Right lobe of liver (tissue), 6 donors: ENCODE data around the gene RNF11. TPM values are rescaled to one million over a fixed set of nuclear protein-coding genes. Genes with fewer than 3 reads are reported as not detected.
A peak's percentile ranks its signal among the peaks of the same experiment; 100 is the strongest.
"Not testable (repeated sequence)": the region's sequence is repeated elsewhere in the genome, so short reads cannot be mapped to it uniquely, and the experiment has no call there.

Experiments used
- ATAC-seq, 4 donors: fragments of 200-7000 bp; cut with Tn5 transposase; one replicate each; pipeline ENCODE4 v1.9.1; 2020; ENCODE audit warnings: mild to moderate bottlenecking in 4 of 4, moderate library complexity in 4 of 4
- DNase-seq, 3 donors: peaks; one replicate each; pipeline ENCODE4 v3.0.0-alpha.2; 2020
- H3K27ac ChIP-seq, 3 donors: fragments of 200-600 bp; one replicate each; pipeline ENCODE4 v1.8.0; 2022
- H3K27me3 ChIP-seq, 2 donors: fragments of 200-600 bp; one replicate each; pipeline ENCODE4 v1.8.0; 2022
- H3K36me3 ChIP-seq, 4 donors: fragments of 200-600 bp; sonication (generic) in 1 of 4; one replicate each; pipeline versions ENCODE4 v1.5.1 to v1.8.0; 2017 to 2022; ENCODE audit warnings: control low read depth in 1 of 4
- H3K4me1 ChIP-seq, 4 donors: fragments of 200-600 bp; sonication (generic) in 1 of 4; one replicate each; pipeline versions ENCODE4 v1.5.1 to v1.8.0; 2017 to 2022; ENCODE audit warnings: control low read depth in 1 of 4
- H3K4me3 ChIP-seq, 3 donors: fragments of 200-600 bp; one replicate each; pipeline ENCODE4 v1.8.0; 2022
- H3K9me3 ChIP-seq, 4 donors: fragments of 200-600 bp; sonication (generic) in 1 of 4; one replicate each; pipeline versions ENCODE4 v1.5.1 to v1.8.0; 2017 to 2022; ENCODE audit warnings: control low read depth in 1 of 4
- CTCF ChIP-seq, 4 donors: fragments of 200-600 bp in 3 of 4; fragments of 450-650 bp in 1 of 4; IDR thresholded peaks; one replicate each; pipeline versions ENCODE4 v1.5.1 to v1.8.0; 2016 to 2022; ENCODE audit warnings: antibody characterized with exemption in 4 of 4, mild to moderate bottlenecking in 2 of 4
- POLR2A ChIP-seq: fragments of 450-650 bp; IDR thresholded peaks from one replicate; pipeline ENCODE4 v1.6.1; 2017; ENCODE audit warnings: antibody characterized with exemption, mild to moderate bottlenecking
- WGBS: methylation state at CpG from one replicate; pipeline ENCODE4 v1.1.6; 2018; ENCODE audit warnings: low coverage, low lambda C conversion rate; ENCODE audit not compliant: insufficient coverage; ENCODE audit errors: missing lambda C conversion rate; 5-methylcytosine and 5-hydroxymethylcytosine counted together
- intact Hi-C, 2 donors: fragments of 100-400 bp; cut with DNase I; formaldehyde crosslinking; loops; one replicate each; pipeline versions ENCODE4 v1.11.2 to v1.14.1; 2022
- total RNA-seq, 6 experiments: library from RNA; depleted of rRNA in 2 of 6; stranded (reverse); fragments of >200 nt in 2 of 6; fragmentation: NEBNext Ultra II Directional in 3 of 6; extraction: Animal tissue kit (Norgen Biotek cat#: 25700) in 3 of 6; gene quantifications; one replicate each; pipeline versions ENCODE4 v1.1.0 to v1.2.4, GENCODE V29; 2016 to 2023
- donor health status: DM: no; HTN: yes; CAD: no.
- donor health status: DM: no; HTN: no; CAD: no.
- donor health status: DM: no; HTN: no; CAD: no.
- donor health status: DM: no; HTN: yes; CAD: no.
- donor health status: DM: no; HTN: yes; CAD: no.

The RNF11 gene
- total RNA-seq, 6 experiments from 2014 or later, result 35.1 to 60.1 (median 50.0) TPM

DNA sequence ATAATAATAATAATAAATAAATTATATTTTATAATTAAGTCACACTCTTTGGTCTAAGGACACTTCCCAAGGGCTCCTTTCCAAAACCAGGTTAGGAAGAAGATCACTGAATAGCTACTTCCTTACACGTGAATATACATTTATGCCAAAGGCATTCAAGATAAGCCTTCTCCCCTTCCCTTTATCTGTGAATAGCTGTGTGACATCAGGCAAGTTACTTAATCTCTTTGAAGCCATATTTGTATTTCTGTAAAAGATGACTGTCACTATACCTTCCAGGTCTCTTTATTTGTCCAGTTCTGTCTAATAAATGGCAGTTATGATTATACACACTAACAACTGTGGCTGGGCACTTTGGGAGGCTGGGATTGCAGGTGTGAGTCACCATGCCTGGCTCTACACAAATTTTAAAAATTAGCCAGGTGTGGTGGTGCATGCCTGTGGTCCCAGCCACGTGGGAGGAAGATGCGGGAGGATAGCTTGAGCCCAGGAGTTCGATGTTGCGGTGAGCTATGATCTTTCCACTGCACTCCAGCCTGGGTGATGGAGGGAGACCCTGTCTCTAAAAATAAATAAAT lies 5.5 kb upstream of the RNF11 start:
- no peak for TF ChIP-seq CTCF (IDR thresholded peaks at IDR 0.05)
- TF ChIP-seq POLR2A, result no peak
- Histone ChIP-seq H3K4me1 (peaks cover 0 to 9% (median 0%) of the 10 kb centered on the region in 4 donors), H3K4me3 (no peak overlapping the region), H3K9me3 (no peaks in the 10 kb centered on the region), H3K27ac (no peak overlapping the region), H3K27me3 (no peaks in the 10 kb centered on the region), H3K36me3 (no peaks in the 10 kb centered on the region)
- ATAC-seq, result no peak
- intact Hi-C loops, result no loop called here
- WGBS, result 91% methylated on average over 5 of the region's 5 CpGs
- no peak for DNase-seq

DNA sequence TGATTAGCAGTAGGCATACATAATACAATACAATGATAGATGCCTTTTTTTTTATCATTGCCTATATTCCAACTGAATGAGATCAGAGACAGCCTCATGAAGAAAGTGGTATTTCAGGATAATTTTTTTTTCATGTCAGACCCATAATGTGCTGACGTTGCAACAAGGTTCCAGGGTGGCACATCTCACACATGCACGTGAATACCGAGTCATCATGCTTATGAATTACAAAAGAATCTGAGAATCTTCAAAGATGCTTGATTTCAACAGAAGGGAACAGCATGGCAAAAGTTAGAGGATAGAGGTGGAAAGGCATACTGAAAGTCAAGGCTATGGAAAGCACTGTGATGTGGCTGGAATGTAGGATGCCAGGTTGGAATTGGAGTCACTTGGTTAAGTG lies 5.0 kb upstream of the RNF11 start:
- Histone ChIP-seq H3K4me1 (peaks cover 0 to 10% (median 0%) of the 10 kb centered on the region in 4 donors), H3K36me3 (no peaks in the 10 kb centered on the region), H3K4me3 (no peak overlapping the region), H3K27me3 (no peaks in the 10 kb centered on the region), H3K27ac (no peak overlapping the region), H3K9me3 (no peaks in the 10 kb centered on the region)
- TF ChIP-seq POLR2A (no peak), CTCF (IDR thresholded peaks at IDR 0.05) (no peak)
- ATAC-seq (no peak), DNase-seq (no peak)
- intact Hi-C loops, result no loop called here
- WGBS, result 68% methylated on average over 3 of the region's 3 CpGs

- TF ChIP-seq CTCF (IDR thresholded peaks at IDR 0.05) (no peak), POLR2A (no peak)
- Histone ChIP-seq H3K36me3 (no peaks in the 10 kb centered on the region), H3K4me1 (peaks cover 0 to 10% (median 0%) of the 10 kb centered on the region in 4 donors), H3K9me3 (no peaks in the 10 kb centered on the region), H3K4me3 (no peak overlapping the region), H3K27ac (no peak overlapping the region), H3K27me3 (no peaks in the 10 kb centered on the region)
- DNase-seq (no peak), ATAC-seq (no peak)
- intact Hi-C loops, result no loop called here
These were observed 4.2 kb upstream of the RNF11 start for GRCh38 chr1:51231896-51232295.

DNA sequence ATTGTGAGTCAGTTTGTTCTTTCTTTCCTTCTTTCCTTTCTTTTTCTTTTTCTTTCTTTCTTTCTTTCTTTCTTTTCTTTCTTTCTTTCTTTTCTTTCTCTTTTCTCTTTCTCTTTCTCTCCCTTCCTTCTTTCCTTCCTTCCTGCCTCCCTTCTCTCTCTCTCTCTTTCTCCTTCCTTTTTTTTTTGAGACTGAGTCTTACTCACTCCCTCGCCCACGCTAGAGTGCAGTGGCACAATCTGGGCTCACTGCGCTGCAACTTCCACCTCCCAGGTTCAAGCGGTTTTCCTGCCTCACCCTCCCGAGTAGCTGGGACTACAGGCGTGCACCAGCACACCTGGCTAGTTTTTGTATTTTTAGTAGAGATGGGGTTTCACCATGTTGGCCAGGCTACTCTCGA lies 1.8 kb upstream of the RNF11 start:
- H3K4me3 ChIP-seq, H3K27ac ChIP-seq, DNase-seq, ATAC-seq, H3K27me3 ChIP-seq, intact Hi-C loops, H3K9me3 ChIP-seq, H3K36me3 ChIP-seq: not testable (repeated sequence)
- WGBS, result 78% methylated on average over 7 of the region's 7 CpGs
- peaks cover 0 to 11% (median 5%) of the 10 kb centered on the region in 4 donors for H3K4me1 ChIP-seq

GRCh38 chr1:51234721-51235425 lies 1.2 kb upstream of the RNF11 start:
- no peaks in the 10 kb centered on the region for H3K9me3 ChIP-seq
- TF ChIP-seq CTCF (IDR thresholded peaks at IDR 0.05), result no peak
- TF ChIP-seq POLR2A, result no peak
- H3K4me1 ChIP-seq, result peaks cover 0 to 16% (median 6%) of the 10 kb centered on the region in 4 donors
- H3K27me3 ChIP-seq, result no peaks in the 10 kb centered on the region
- ATAC-seq, result peak in 1 of 4 donors; percentile 12
- H3K4me3 ChIP-seq, result no peak overlapping the region
- WGBS, result 53% methylated on average over 7 of the region's 8 CpGs
- H3K27ac ChIP-seq, result peak overlapping the region in 2 of 3 donors; percentile 94 to 95
- peak; percentile 63 to 75 (median 66) for DNase-seq
- intact Hi-C loops, result no loop called here
- H3K36me3 ChIP-seq, result no peaks in the 10 kb centered on the region
